ENCODE data around the gene RPS6KC1. TPM values are rescaled to one million over a fixed set of nuclear protein-coding genes. Genes with fewer than 3 reads are reported as not detected.

The RPS6KC1 gene
- total and polyA plus RNA-seq, 9 of the 15 experiments (the other 6 are each of a cell fraction or from before 2014, with no cell fraction given), result 4.3 to 34.6 (median 20.9) TPM

- Histone ChIP-seq H3K79me2 (ENCODE audit: control insufficient read depth, insufficient read depth, low read length) (peaks cover 86% of the 10 kb centered on the region), H3K9me1 (ENCODE audit: control insufficient read depth, insufficient read depth, low read length) (no peaks in the 10 kb centered on the region), H3K36me3 (ENCODE audit: control insufficient read depth, insufficient read depth, low read length) (no peaks in the 10 kb centered on the region; the same call in 2 of the 3 replicates), H3K4me3 (no peak overlapping the region), H4K20me1 (replicated peaks; ENCODE audit: control insufficient read depth, insufficient read depth, low read length) (peaks cover 7% of the 10 kb centered on the region; the same call in 1 of the 2 replicates), H3K9ac (ENCODE audit: insufficient read depth in 1 of 2, low read depth in 2 of 2, low read length in 2 of 2) (no peak overlapping the region), H3K4me1 (replicated peaks in 1 of 2; ENCODE audit: control insufficient read depth in 2 of 2, insufficient read depth in 2 of 2, low read length in 2 of 2) (peaks cover 3 to 32% of the 10 kb centered on the region in 2 experiments; a peak in 4 of 5 replicates), H3K27me3 (ENCODE audit: control insufficient read depth in 2 of 2, insufficient read depth in 2 of 2, low read length in 2 of 2) (no peaks in the 10 kb centered on the region), H3K27ac (ENCODE audit: extremely low read depth, low read depth, low read length) (no peak overlapping the region), H3K9me3 (replicated peaks; ENCODE audit: control insufficient read depth, insufficient read depth, low read depth, low read length) (no peaks in the 10 kb centered on the region), H2AFZ (ENCODE audit: low read depth, low read length) (no peak overlapping the region), H3K4me2 (ENCODE audit: insufficient read depth, low read length) (no peak overlapping the region)
- CTCF ChIA-PET (ENCODE audit: low intra/inter-chr PET ratio), result no interaction called here
- FAIRE-seq (no peak), DNase-seq (ENCODE audit: extremely low read depth in 1 of 4, low spot score in 3 of 4) (no peak), ATAC-seq (peak; percentile 39)
- POLR2A ChIA-PET, result interaction anchor here (0.8 to 2.8 kb wide), 5 partner anchors 10 to 209 kb away, joined by 3 to 16 read pairs (median 4); no protein-coding TSS in a partner anchor
- no TSS peak for BruUV-seq (replicated peaks)
- WGBS (ENCODE audit: insufficient coverage, low coverage, missing lambda C conversion rate), result 67% methylated on average over 5 of the region's 5 CpGs
- in situ Hi-C loops (cut with MboI) (no loop called here), intact Hi-C loops (cut with micrococcal nuclease) (loop anchor here (5.0 kb wide), 1 partner anchor 398 kb away; no protein-coding TSS in a partner anchor)
- TF ChIP-seq TRIM28 (IDR thresholded peaks at IDR 0.05) (no peak), SPI1 (IDR thresholded peaks at IDR 0.05; ENCODE audit: borderline replicate concordance, low read depth, low read length) (peak; percentile 93), L3MBTL2 (IDR thresholded peaks at IDR 0.05) (peak; percentile 42; the same call in 1 of the 2 replicates), FOXK2 (conservative IDR thresholded peaks at IDR 0.05 in 1 of 2, IDR thresholded peaks at IDR 0.05 in 1 of 2; ENCODE audit: low read depth in 2 of 2) (peak in 1 of 2 experiments; percentile 16; a peak in 1 of 4 replicates)
Observed at GRCh38 chr1:213065800-213066199, 14.8 kb downstream of the RPS6KC1 start.

DNA sequence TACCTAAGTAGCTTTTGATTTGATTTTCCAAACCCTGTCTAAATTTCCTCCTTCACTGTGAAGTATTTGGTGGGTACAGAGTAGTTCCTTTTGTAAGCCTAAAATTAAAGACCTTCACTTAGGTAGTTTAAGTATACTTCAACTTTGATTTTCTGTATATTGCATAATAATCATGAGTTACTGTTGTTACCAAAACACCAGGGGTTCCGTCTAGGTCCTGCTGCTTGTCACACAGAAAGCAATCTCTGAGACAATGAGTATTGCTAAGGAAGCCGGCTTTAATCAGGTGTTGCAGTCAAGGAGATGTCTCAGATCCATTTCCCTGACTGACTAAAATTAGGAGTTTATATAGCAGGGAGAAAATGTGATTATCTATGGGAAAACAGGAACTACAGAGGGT lies 15.3 kb downstream of the RPS6KC1 start:
- no peak overlapping the region for H3K27ac ChIP-seq (ENCODE audit: extremely low read depth, low read depth, low read length)
- CTCF ChIA-PET (ENCODE audit: low intra/inter-chr PET ratio), result no interaction called here
- intact Hi-C loops (cut with micrococcal nuclease), result loop anchor here (5.0 kb wide), 1 partner anchor 399 kb away; no protein-coding TSS in a partner anchor
- no peak overlapping the region for H3K4me2 ChIP-seq (ENCODE audit: insufficient read depth, low read length)
- no peaks in the 10 kb centered on the region for H3K27me3 ChIP-seq (ENCODE audit: control insufficient read depth in 2 of 2, insufficient read depth in 2 of 2, low read length in 2 of 2)
- peaks cover 7% of the 10 kb centered on the region; the same call in 1 of the 2 replicates for H4K20me1 ChIP-seq (replicated peaks; ENCODE audit: control insufficient read depth, insufficient read depth, low read length)
- H2AFZ ChIP-seq (ENCODE audit: low read depth, low read length), result no peak overlapping the region
- no peak overlapping the region for H3K4me3 ChIP-seq
- peak; percentile 5; the same call in 2 of the 3 replicates for ATAC-seq
- H3K9me3 ChIP-seq (replicated peaks; ENCODE audit: control insufficient read depth, insufficient read depth, low read depth, low read length), result no peaks in the 10 kb centered on the region
- FAIRE-seq, result no peak
- no TSS peak for BruUV-seq (replicated peaks)
- H3K79me2 ChIP-seq (ENCODE audit: control insufficient read depth, insufficient read depth, low read length), result peaks cover 86% of the 10 kb centered on the region
- in situ Hi-C loops (cut with MboI), result no loop called here
- H3K9me1 ChIP-seq (ENCODE audit: control insufficient read depth, insufficient read depth, low read length), result no peaks in the 10 kb centered on the region
- no peak overlapping the region for H3K9ac ChIP-seq (ENCODE audit: insufficient read depth in 1 of 2, low read depth in 2 of 2, low read length in 2 of 2)
- POLR2A ChIA-PET, result interaction anchor here (0.6 to 2.8 kb wide), 5 partner anchors 9 to 111 kb away, joined by 3 to 16 read pairs (median 4); no protein-coding TSS in a partner anchor
- H3K36me3 ChIP-seq (ENCODE audit: control insufficient read depth, insufficient read depth, low read length), result no peaks in the 10 kb centered on the region; the same call in 2 of the 3 replicates
- DNase-seq (ENCODE audit: extremely low read depth in 1 of 4, low spot score in 3 of 4), result no peak
- 35% methylated on average over 2 of the region's 2 CpGs for WGBS (ENCODE audit: insufficient coverage, low coverage, missing lambda C conversion rate)
- peaks cover 3 to 32% of the 10 kb centered on the region in 2 experiments; a peak in 4 of 5 replicates for H3K4me1 ChIP-seq (replicated peaks in 1 of 2; ENCODE audit: control insufficient read depth in 2 of 2, insufficient read depth in 2 of 2, low read length in 2 of 2)
- TF ChIP-seq CEBPB (tag; IDR thresholded peaks at IDR 0.05) (peak; percentile 80), TGIF2 (CRISPR knock-in tag; IDR thresholded peaks at IDR 0.05) (no peak), C11orf30 (IDR thresholded peaks at IDR 0.05; ENCODE audit: low read depth) (no peak), TCF15 (CRISPR knock-in tag; IDR thresholded peaks at IDR 0.05) (no peak), PPARD (CRISPR knock-in tag; IDR thresholded peaks at IDR 0.05) (no peak), RBM14 (IDR thresholded peaks at IDR 0.05; ENCODE audit: borderline replicate concordance, insufficient read depth, low read depth, low read length) (no peak), EWSR1 (IDR thresholded peaks at IDR 0.05; ENCODE audit: borderline replicate concordance, low read depth, partially characterized antibody) (no peak), FOXA1 (IDR thresholded peaks at IDR 0.05; ENCODE audit: borderline replicate concordance) (no peak), STAG1 (CRISPR knock-in tag; IDR thresholded peaks at IDR 0.05; ENCODE audit: borderline replicate concordance) (no peak), CEBPG (CRISPR knock-in tag; IDR thresholded peaks at IDR 0.05) (no peak), CEBPG (tag; conservative IDR thresholded peaks at IDR 0.05 in 1 of 2, IDR thresholded peaks at IDR 0.05 in 1 of 2) (peak; percentile 56 to 62; a peak in 3 of 4 replicates)

All from K562 (cell line).